RWPE2 (cell line): Measurements from ENCODE around the gene TRERF1.

Experiments used
- ATAC-seq: fragments of 200-7000 bp; cut with Tn5 transposase; 3 replicates; pipeline ENCODE4 v1.9.1; 2021; ENCODE audit warnings: low read depth
- DNase-seq: peaks from one replicate; pipeline ENCODE4 v3.0.0-alpha.2; 2020; ENCODE audit warnings: low spot score
- H3K27ac ChIP-seq: fragments of 450-650 bp; 2 replicates; pipeline ENCODE4 v1.5.1; 2017; ENCODE audit warnings: mild to moderate bottlenecking; ENCODE audit not compliant: poor library complexity, severe bottlenecking
- H3K27me3 ChIP-seq: fragments of 250-450 bp; sonication (Bioruptor Pico); 2 replicates; pipeline ENCODE4 v1.5.1; 2021; ENCODE audit warnings: mild to moderate bottlenecking, moderate library complexity; ENCODE audit not compliant: insufficient read depth, poor library complexity, severe bottlenecking
- H3K36me3 ChIP-seq: fragments of 250-450 bp; sonication (Bioruptor Pico); 2 replicates; pipeline ENCODE4 v1.5.1; 2020; ENCODE audit warnings: low read depth, mild to moderate bottlenecking, moderate library complexity
- H3K4me1 ChIP-seq: fragments of 250-450 bp; sonication (Bioruptor Pico); 2 replicates; pipeline ENCODE4 v1.5.1; 2021; ENCODE audit warnings: mild to moderate bottlenecking, moderate library complexity; ENCODE audit not compliant: insufficient read depth, poor library complexity, severe bottlenecking
- H3K4me3 ChIP-seq: fragments of 250-450 bp; sonication (Bioruptor Pico); 2 replicates; pipeline ENCODE4 v1.5.1; 2021; ENCODE audit warnings: mild to moderate bottlenecking, moderate library complexity; ENCODE audit not compliant: severe bottlenecking
- H3K9me3 ChIP-seq: fragments of 250-450 bp; sonication (Bioruptor Pico); 2 replicates; pipeline ENCODE4 v1.5.1; 2021; ENCODE audit warnings: mild to moderate bottlenecking, moderate library complexity; ENCODE audit not compliant: severe bottlenecking
- CTCF ChIP-seq: fragments of 450-650 bp; IDR thresholded peaks from one replicate; pipeline ENCODE4 v1.5.1; 2017; ENCODE audit warnings: mild to moderate bottlenecking, moderate library complexity; ENCODE audit not compliant: poor library complexity, severe bottlenecking

The TRERF1 gene

DNA sequence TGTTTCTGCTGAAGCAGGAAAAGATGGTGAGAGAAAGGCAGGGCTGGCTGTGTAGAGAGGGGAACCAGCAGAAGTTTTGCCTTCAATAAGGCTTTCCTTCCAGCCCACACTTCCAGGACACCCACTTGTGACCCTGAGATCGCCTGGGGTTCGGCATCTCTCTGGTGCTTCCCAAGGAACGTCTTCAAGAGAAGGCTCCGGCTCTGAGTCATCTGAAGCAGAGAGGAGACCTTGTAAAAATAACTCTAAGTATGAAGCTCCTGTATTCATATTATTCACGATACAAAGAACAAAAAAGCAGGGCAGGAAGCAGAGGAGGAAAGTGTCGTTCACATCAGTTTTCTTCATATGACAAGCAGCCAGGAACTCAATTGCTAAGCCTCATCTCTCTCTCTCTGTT lies 138.7 kb downstream of the TRERF1 start:
- ATAC-seq (no peak), DNase-seq (no peak)
- H3K4me1 ChIP-seq, result peaks cover 45% of the 10 kb centered on the region
- no peaks in the 10 kb centered on the region for H3K9me3 ChIP-seq
- H3K36me3 ChIP-seq, result peaks cover 7% of the 10 kb centered on the region; the same call in 1 of the 2 replicates
- no peak overlapping the region for H3K4me3 ChIP-seq
- TF ChIP-seq CTCF, result no peak
- peak overlapping the region; percentile 85 for H3K27ac ChIP-seq
- H3K27me3 ChIP-seq, result no peaks in the 10 kb centered on the region

- H3K27me3 ChIP-seq, result no peaks in the 10 kb centered on the region
- no peak for ATAC-seq
- no peak overlapping the region for H3K27ac ChIP-seq
- no peak overlapping the region for H3K4me3 ChIP-seq
- no peak for DNase-seq
- H3K9me3 ChIP-seq, result no peaks in the 10 kb centered on the region
- no peak for TF ChIP-seq CTCF
- H3K4me1 ChIP-seq, result no peaks in the 10 kb centered on the region
- H3K36me3 ChIP-seq, result no peaks in the 10 kb centered on the region
Observed at GRCh38 chr6:42307141-42307470, 144.6 kb downstream of the TRERF1 start.

DNA sequence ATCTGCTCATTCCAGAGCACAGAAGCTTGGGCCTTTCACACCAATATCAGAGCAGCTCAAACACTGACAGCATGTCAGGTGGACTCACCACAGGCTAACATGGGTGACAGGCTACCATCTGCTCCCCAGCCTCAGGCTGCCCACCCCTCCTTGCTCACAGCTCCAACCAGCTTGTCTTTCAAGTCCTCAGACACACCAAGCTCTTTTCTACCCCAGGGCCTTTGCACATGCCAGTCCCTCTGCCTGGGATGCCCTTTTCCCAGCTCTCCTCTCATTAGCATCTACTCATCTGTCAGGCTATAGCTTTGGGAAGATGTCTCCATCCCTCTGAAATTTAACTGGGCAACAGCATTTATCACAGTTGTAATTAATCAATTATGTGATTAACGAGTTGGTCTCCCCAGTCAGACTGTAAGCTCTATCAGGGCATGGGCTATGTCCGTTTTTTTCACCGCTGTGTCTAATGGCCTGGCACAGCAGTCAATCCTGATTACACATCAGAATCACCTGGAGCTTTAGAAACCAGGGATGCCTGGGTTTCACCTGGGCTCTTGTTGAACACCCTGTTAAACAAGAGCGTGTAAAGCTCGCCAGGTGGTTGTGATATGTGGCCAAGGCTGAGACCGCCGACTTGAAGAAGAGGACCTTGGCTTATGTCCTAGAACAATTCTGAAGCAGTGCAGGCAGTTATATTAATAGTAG lies 145.1 kb downstream of the TRERF1 start:
- Histone ChIP-seq H3K27ac (no peak overlapping the region), H3K4me3 (no peak overlapping the region), H3K9me3 (no peaks in the 10 kb centered on the region), H3K36me3 (no peaks in the 10 kb centered on the region), H3K27me3 (no peaks in the 10 kb centered on the region), H3K4me1 (peaks cover under 1% of the 10 kb centered on the region)
- no peak for ATAC-seq
- TF ChIP-seq CTCF, result no peak
- no peak for DNase-seq

DNA sequence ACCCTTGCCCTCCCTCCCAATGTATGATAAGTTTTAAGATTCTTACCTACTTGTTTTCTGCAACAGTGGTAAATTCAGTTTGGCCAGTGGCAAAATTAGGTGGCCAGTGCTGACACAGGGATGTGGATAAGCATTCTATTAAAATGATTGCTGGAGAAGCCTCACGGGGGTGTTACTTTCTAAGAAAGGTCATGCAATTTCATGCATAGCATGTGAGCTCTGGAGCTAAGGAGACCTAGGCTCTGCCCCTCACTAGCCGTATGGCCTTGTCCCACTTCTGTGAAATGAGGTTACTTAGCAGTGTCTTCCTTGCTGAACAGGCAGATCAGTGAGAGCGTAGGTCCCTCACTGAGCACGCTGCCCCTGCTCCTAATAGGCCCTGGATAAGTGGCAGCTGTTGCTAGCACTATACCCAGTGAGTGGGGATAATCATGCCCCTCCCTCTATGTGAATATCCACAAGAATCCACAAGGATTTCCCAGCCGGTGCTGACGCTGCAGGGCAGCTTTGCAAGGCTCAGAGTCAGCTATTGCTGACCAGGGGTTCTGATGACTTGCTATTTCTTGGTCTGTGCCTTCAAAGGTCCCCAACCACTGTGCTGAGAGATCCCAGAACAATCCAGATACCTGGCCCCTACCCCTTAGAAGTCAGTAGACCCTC lies 147.5 kb downstream of the TRERF1 start:
- TF ChIP-seq CTCF, result no peak
- no peak for DNase-seq
- Histone ChIP-seq H3K4me3 (no peak overlapping the region), H3K4me1 (peaks cover 10% of the 10 kb centered on the region), H3K27me3 (no peaks in the 10 kb centered on the region), H3K36me3 (peaks cover 14% of the 10 kb centered on the region), H3K9me3 (no peaks in the 10 kb centered on the region), H3K27ac (no peak overlapping the region)
- ATAC-seq, result no peak

DNA sequence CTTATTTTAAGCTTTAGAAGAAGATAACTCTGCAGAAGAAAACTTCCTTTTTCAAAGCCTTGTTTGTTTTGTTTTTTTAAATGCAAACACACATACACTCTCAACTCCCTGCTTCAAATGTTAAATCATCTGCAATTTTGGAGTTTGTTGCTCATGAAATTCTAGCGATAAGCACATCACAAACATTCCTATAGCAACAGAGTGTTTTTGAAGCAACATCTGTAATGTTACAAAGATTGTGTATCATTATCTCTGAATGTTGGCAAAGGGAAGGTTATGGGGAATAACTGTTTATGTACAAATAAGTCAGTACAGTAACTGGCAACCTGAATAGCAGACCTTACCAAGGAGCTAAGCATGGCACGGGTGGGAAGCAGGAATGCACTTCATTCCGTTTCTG lies 149.3 kb downstream of the TRERF1 start:
- no peak for DNase-seq
- TF ChIP-seq CTCF, result no peak
- no peak for ATAC-seq
- Histone ChIP-seq H3K27me3 (no peaks in the 10 kb centered on the region), H3K27ac (no peak overlapping the region), H3K4me1 (peaks cover 19% of the 10 kb centered on the region), H3K9me3 (no peaks in the 10 kb centered on the region), H3K36me3 (peaks cover 16% of the 10 kb centered on the region), H3K4me3 (no peak overlapping the region)
